WTC11 (cell line): ENCODE results near the gene SLC25A45. TPM values are rescaled to one million over a fixed set of nuclear protein-coding genes. Genes with fewer than 3 reads are reported as not detected.

Experiments used
- ATAC-seq: fragments of 200-7000 bp; cut with Tn5 transposase; 2 replicates; pipeline ENCODE4 v1.10.0; 2021; ENCODE audit warnings: mild to moderate bottlenecking, moderate library complexity
- CTCF ChIA-PET: fragments of 300-600 bp; sonication (Branson Sonifier 250); formaldehyde crosslinking; loops from one replicate; lab custom pipeline; 2021; ENCODE audit warnings: antibody characterized with exemption; lab: Charles Lee
- POLR2A ChIA-PET: fragments of 350-600 bp; sonication (Branson Sonifier 250); formaldehyde crosslinking; loops from one replicate; lab custom pipeline; 2021; ENCODE audit warnings: antibody characterized with exemption; lab: Charles Lee
- DNase-seq: peaks from one replicate; pipeline ENCODE4 v3.0.0; 2021; ENCODE audit warnings: low spot score
- H3K27ac Mint-ChIP-seq: 2 replicates; pipeline ENCODE4 v1.8.0; 2021; ENCODE audit warnings: mixed read lengths
- H3K27me3 Mint-ChIP-seq: 2 replicates; pipeline ENCODE4 v1.8.0; 2021; ENCODE audit warnings: low read depth, mild to moderate bottlenecking, moderate library complexity, mixed read lengths
- H3K36me3 Mint-ChIP-seq: 2 replicates; pipeline ENCODE4 v1.8.0; 2021; ENCODE audit warnings: mixed read lengths
- H3K4me1 Mint-ChIP-seq: 2 replicates; pipeline ENCODE4 v1.8.0; 2022; ENCODE audit warnings: mixed read lengths
- H3K4me3 Mint-ChIP-seq: 2 replicates; pipeline ENCODE4 v1.8.0; 2021; ENCODE audit warnings: mild to moderate bottlenecking, moderate library complexity, mixed read lengths
- H3K9me3 Mint-ChIP-seq: 2 replicates; pipeline ENCODE4 v1.8.0; 2021; ENCODE audit warnings: mixed read lengths
- NFE2L1 ChIP-seq: sonication (generic); formaldehyde crosslinking; IDR thresholded peaks from 2 replicates; pipeline ENCODE4 v1.8.1; 2023; ENCODE audit warnings: missing genetic modification reagents
- OVOL2 ChIP-seq: fragments of 250-450 bp; sonication (Bioruptor Pico); IDR thresholded peaks from 2 replicates; pipeline ENCODE4 v1.9.0; 2021; ENCODE audit warnings: mild to moderate bottlenecking, borderline replicate concordance
- SMAD4 ChIP-seq: sonication (generic); formaldehyde crosslinking; IDR thresholded peaks from 2 replicates; pipeline ENCODE4 v1.8.0; 2022; ENCODE audit warnings: mild to moderate bottlenecking, missing genetic modification reagents
- ZNF232 ChIP-seq: sonication (generic); formaldehyde crosslinking; IDR thresholded peaks from 2 replicates; pipeline ENCODE4 v1.8.0; 2022; ENCODE audit warnings: mild to moderate bottlenecking, missing genetic modification reagents
- total RNA-seq: library from RNA; stranded (reverse); gene quantifications from 3 replicates; pipeline ENCODE4 v1.2.3, GENCODE V29; 2021
- TF ChIP-seq, protein P1 (sequence below): fragments of 250-450 bp; sonication (Bioruptor Pico); conservative IDR thresholded peaks from 2 replicates; pipeline ENCODE4 v1.9.0; 2021; ENCODE audit warnings: mild to moderate bottlenecking
- TF ChIP-seq, protein P2 (sequence below): sonication (generic); formaldehyde crosslinking; IDR thresholded peaks from 2 replicates; pipeline ENCODE4 v1.8.0; 2022; ENCODE audit warnings: mild to moderate bottlenecking, missing genetic modification reagents
- TF ChIP-seq, protein P3 (sequence below): sonication (generic); formaldehyde crosslinking; IDR thresholded peaks from 2 replicates; pipeline ENCODE4 v1.8.1; 2022; ENCODE audit warnings: mild to moderate bottlenecking, missing genetic modification reagents, moderate library complexity, borderline replicate concordance
- TF ChIP-seq, protein P4 (sequence below): sonication (generic); formaldehyde crosslinking; IDR thresholded peaks from 2 replicates; pipeline ENCODE4 v1.8.1; 2023; ENCODE audit warnings: mild to moderate bottlenecking, missing genetic modification reagents, moderate library complexity

The SLC25A45 gene
- total RNA-seq, 1 experiment from 2014 or later, result 1.7 TPM

DNA sequence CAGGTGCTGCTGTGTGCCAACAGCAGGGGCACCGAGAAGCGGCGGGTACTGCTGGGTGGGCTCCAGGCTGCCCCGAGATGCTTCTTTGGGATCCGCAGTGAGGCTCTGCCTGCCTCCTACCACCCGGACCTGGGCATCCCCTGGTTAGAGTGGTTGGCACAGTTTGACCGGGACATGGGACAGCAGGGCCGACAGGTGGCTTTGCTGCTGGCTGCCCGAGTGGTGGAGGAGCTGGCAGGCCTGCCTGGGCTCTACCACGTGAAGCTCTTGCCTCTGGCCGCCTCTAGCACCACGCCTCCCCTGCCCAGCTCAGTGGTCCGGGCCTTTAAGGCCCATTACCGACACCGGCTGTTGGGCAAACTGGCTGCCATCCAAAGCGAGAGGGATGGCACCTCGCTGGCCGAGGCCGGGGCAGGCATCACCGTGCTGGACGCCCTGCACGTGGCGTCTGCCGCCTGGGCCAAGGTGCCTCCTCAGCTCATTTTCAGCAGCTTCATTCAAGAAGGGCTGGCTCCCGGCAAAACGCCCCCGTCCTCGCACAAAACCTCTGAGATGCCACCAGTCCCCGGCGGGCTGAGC lies 26.0 kb downstream of the SLC25A45 start:
- ATAC-seq (no peak), DNase-seq (no peak)
- CTCF ChIA-PET, result interaction anchor here (0.8 to 3.2 kb wide), 13 partner anchors 23 to 214 kb away, joined by 3 to 18 read pairs (median 4); partner anchors contain the start of genes CDC42EP2, DPF2 and ZNRD2
- H3K36me3 Mint-ChIP-seq, result peaks cover 11% of the 10 kb centered on the region
- POLR2A ChIA-PET, result interaction anchor here (1.1 to 2.7 kb wide), 4 partner anchors 23 to 144 kb away, joined by 4 to 8 read pairs (median 4); partner anchors contain the start of gene DPF2
- H3K4me1 Mint-ChIP-seq, result peaks cover 16% of the 10 kb centered on the region
- no peaks in the 10 kb centered on the region for H3K9me3 Mint-ChIP-seq
- no peak overlapping the region for H3K27ac Mint-ChIP-seq
- H3K27me3 Mint-ChIP-seq, result peaks cover 30% of the 10 kb centered on the region
- TF ChIP-seq, protein P1, sequence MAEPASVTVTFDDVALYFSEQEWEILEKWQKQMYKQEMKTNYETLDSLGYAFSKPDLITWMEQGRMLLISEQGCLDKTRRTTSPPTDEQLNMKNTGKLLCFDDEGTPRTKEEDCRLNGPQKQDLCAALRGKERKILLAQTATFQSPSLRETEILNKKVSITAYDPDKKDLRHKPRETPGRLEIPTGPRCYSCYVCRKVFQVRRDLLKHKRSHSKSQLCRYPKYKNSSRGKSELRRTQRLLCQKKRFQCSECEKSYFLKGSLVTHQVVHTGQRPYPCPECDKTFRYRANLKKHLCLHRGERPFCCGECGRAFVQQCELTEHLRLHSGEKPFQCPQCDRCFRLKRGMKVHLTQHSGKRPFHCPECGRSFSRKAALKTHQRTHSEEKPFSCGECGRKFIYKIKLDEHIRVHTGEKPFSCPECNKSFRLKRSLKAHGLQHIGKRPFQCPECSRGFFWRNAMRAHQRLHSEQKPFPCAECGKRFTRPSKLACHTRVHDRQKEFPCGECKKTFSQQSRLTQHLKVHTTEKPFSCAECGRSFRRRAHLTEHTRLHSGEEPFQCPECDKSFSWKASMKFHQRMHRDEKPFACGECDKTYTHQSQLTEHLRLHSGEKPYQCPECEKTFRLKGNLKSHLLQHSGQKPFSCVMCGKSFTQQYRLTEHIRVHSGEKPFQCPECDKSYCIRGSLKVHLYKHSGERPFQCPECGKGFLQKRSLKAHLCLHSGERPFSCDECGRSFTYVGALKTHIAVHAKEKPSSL (CRISPR knock-in tag), result no peak
- TF ChIP-seq, protein P2, sequence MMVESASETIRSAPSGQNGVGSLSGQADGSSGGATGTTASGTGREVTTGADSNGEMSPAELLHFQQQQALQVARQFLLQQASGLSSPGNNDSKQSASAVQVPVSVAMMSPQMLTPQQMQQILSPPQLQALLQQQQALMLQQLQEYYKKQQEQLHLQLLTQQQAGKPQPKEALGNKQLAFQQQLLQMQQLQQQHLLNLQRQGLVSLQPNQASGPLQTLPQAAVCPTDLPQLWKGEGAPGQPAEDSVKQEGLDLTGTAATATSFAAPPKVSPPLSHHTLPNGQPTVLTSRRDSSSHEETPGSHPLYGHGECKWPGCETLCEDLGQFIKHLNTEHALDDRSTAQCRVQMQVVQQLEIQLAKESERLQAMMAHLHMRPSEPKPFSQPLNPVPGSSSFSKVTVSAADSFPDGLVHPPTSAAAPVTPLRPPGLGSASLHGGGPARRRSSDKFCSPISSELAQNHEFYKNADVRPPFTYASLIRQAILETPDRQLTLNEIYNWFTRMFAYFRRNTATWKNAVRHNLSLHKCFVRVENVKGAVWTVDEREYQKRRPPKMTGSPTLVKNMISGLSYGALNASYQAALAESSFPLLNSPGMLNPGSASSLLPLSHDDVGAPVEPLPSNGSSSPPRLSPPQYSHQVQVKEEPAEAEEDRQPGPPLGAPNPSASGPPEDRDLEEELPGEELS, result no peak
- TF ChIP-seq, all 79 proteins: peak for 0
- H3K4me3 Mint-ChIP-seq, result peak overlapping the region; percentile 81

DNA sequence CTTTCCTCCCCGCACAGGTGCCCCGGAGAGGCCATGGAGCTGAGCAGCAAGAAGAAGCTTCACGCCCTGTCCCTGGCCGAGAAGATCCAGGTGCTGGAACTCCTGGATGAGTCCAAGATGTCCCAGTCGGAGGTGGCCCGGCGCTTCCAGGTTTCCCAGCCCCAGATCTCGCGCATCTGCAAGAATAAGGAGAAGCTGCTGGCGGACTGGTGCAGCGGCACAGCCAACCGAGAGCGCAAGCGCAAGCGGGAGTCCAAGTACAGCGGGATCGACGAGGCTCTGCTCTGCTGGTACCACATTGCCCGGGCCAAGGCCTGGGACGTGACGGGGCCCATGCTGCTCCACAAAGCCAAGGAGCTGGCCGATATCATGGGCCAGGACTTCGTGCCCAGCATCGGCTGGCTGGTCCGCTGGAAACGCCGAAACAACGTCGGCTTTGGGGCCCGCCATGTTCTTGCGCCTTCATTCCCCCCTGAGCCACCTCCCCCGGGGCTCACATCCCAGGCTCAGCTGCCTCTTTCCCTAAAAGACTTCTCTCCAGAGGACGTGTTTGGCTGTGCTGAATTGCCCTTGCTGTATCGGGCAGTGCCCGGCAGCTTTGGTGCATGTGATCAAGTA lies 26.6 kb downstream of the SLC25A45 start:
- H3K9me3 Mint-ChIP-seq, result no peaks in the 10 kb centered on the region
- POLR2A ChIA-PET, result interaction anchor here (0.6 to 2.7 kb wide), 6 partner anchors 23 to 162 kb away, joined by 3 to 8 read pairs (median 4); partner anchors contain the start of gene DPF2
- peak overlapping the region; percentile 81 for H3K4me3 Mint-ChIP-seq
- peaks cover 30% of the 10 kb centered on the region for H3K27me3 Mint-ChIP-seq
- TF ChIP-seq, protein P2, result 0 out of 2 replicates have a peak, but pooled peaks have one; percentile 37
- TF ChIP-seq, protein P3, sequence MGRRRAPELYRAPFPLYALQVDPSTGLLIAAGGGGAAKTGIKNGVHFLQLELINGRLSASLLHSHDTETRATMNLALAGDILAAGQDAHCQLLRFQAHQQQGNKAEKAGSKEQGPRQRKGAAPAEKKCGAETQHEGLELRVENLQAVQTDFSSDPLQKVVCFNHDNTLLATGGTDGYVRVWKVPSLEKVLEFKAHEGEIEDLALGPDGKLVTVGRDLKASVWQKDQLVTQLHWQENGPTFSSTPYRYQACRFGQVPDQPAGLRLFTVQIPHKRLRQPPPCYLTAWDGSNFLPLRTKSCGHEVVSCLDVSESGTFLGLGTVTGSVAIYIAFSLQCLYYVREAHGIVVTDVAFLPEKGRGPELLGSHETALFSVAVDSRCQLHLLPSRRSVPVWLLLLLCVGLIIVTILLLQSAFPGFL (CRISPR knock-in tag), result no peak
- TF ChIP-seq SMAD4 (CRISPR knock-in tag), result no peak
- TF ChIP-seq, all 79 proteins: peak for 1
- Mint-ChIP-seq H3K4me1 (peaks cover 16% of the 10 kb centered on the region), H3K36me3 (peaks cover 14% of the 10 kb centered on the region), H3K27ac (no peak overlapping the region)
- peak; percentile 42 for DNase-seq
- ATAC-seq, result no peak
- CTCF ChIA-PET, result interaction anchor here (0.5 to 3.2 kb wide), 18 partner anchors 22 to 287 kb away, joined by 3 to 18 read pairs (median 4); partner anchors contain the start of genes CAPN1, CDC42EP2, DPF2 and FAM89B

DNA sequence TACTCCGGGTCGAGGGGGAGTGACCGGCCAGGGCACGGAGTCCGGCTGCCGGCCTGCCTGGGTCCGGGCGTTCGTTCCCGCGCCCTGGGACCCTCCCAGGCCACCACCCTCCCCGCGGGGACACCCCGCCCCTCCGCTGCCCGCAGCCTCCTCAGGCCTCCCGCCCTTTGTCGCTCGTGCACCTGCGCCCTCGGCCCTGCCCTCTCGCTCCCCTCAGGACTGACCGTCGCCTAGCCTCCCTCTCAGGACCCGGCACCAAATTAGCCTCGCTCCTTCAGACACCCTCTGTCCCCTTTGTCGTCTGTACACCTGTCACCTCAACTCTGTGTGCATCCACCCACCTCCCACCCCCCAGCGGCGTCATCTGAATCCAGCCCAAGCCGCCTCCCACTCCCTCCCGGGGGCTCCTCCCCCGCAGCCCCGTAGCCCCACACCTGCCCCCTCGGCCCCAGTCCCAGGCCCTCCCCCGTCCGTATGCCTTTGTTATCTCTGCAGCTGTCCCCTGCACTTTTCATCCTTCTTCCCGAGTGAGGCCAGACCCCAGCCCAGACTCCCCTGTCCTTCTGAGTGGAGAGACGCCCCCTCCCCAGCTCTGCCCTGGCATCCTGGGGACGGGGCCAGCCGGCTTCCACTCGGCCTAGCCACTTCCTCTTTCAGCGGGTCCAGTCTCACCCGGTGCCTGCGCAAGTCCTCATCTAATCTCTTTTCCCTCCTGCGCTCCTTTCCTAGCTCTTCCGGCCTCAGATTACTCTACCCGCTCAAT lies 27.3 kb downstream of the SLC25A45 start:
- peak overlapping the region; percentile 81 for H3K4me3 Mint-ChIP-seq
- ATAC-seq (peak; percentile 6), DNase-seq (peak; percentile 60)
- H3K4me1 Mint-ChIP-seq, result peaks cover 16% of the 10 kb centered on the region
- no peaks in the 10 kb centered on the region for H3K9me3 Mint-ChIP-seq
- no peak for TF ChIP-seq ZNF232 (CRISPR knock-in tag)
- TF ChIP-seq, protein P4, sequence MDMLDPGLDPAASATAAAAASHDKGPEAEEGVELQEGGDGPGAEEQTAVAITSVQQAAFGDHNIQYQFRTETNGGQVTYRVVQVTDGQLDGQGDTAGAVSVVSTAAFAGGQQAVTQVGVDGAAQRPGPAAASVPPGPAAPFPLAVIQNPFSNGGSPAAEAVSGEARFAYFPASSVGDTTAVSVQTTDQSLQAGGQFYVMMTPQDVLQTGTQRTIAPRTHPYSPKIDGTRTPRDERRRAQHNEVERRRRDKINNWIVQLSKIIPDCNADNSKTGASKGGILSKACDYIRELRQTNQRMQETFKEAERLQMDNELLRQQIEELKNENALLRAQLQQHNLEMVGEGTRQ, result 0 out of 2 replicates have a peak, but pooled peaks have one; percentile 3
- no peak; the same call in 1 of the 2 replicates for TF ChIP-seq OVOL2 (CRISPR knock-in tag)
- TF ChIP-seq NFE2L1 (CRISPR knock-in tag), result 0 out of 2 replicates have a peak, but pooled peaks have one; percentile 22
- no peak overlapping the region for H3K27ac Mint-ChIP-seq
- H3K27me3 Mint-ChIP-seq, result peaks cover 30% of the 10 kb centered on the region
- ChIA-PET CTCF (interaction anchor here (0.5 to 3.2 kb wide), 15 partner anchors 22 to 287 kb away, joined by 3 to 18 read pairs (median 3); partner anchors contain the start of genes CAPN1, CDC42EP2, DPF2 and FAM89B), POLR2A (interaction anchor here (0.6 to 2.7 kb wide), 7 partner anchors 22 to 162 kb away, joined by 3 to 8 read pairs (median 4); partner anchors contain the start of gene DPF2)
- peaks cover 16% of the 10 kb centered on the region for H3K36me3 Mint-ChIP-seq
